A549 (cell line): Measurements from ENCODE around the gene SYCP1. TPM values are rescaled to one million over a fixed set of nuclear protein-coding genes. Genes with fewer than 3 reads are reported as not detected.

Source experiments
- ATAC-seq, 2 experiments: fragments of 200-7000 bp in 1 of 2; fragments of >200 bp in 1 of 2; cut with Nextera tagmentation in 1 of 2; cut with Tn5 transposase in 1 of 2; 3 replicates each; pipeline versions ENCODE4 v1.8.0 to v1.9.1; 2018 to 2020; ENCODE audit warnings: mild to moderate bottlenecking in 1 of 2, moderate library complexity in 1 of 2
- CTCF ChIA-PET: fragments of 300-600 bp; sonication (Branson Sonifier 250); formaldehyde crosslinking; extraction: SDS; loops from one replicate; lab custom pipeline; 2021; ENCODE audit warnings: antibody characterized with exemption, inconsistent platforms; lab: Yijun Ruan, JAX
- POLR2A ChIA-PET: fragments of 350-600 bp; formaldehyde crosslinking; extraction: SDS; loops from one replicate; lab custom pipeline; 2021; ENCODE audit warnings: antibody characterized with exemption, inconsistent platforms; lab: Yijun Ruan, JAX
- DNase-seq, 2 experiments: peaks; one replicate each; pipeline versions ENCODE4 v3.0.0 to v3.0.0-alpha.2; 2011 to 2016; ENCODE audit warnings: low read depth in 1 of 2, low spot score in 1 of 2
- FAIRE-seq: peaks from 2 replicates; lab custom pipeline; 2011; peaks lifted over from hg19 to GRCh38; lab: Jason Lieb, UNC
- H3K27ac ChIP-seq, 2 experiments: fragments of >200 bp; sonication (Bioruptor Twin); formaldehyde crosslinking; 3 replicates each; pipeline ENCODE4 v1.5.1; 2016 to 2017
- H3K4me1 ChIP-seq: fragments of >200 bp; sonication (Bioruptor Twin); formaldehyde crosslinking; 3 replicates; pipeline ENCODE4 v1.6.1; 2016
- H3K4me2 ChIP-seq: fragments of >200 bp; sonication (Bioruptor Twin); formaldehyde crosslinking; 3 replicates; pipeline ENCODE4 v1.6.1; 2016
- H3K4me3 ChIP-seq: fragments of >200 bp; sonication (Bioruptor Twin); formaldehyde crosslinking; 3 replicates; pipeline ENCODE4 v1.5.1; 2016
- H3K9me3 ChIP-seq: fragments of >200 bp; sonication (Bioruptor Twin); formaldehyde crosslinking; 3 replicates; pipeline ENCODE4 v1.6.1; 2016
- ATOH8 ChIP-seq: fragments of 250-450 bp; sonication (Bioruptor Pico); IDR thresholded peaks from 2 replicates; pipeline ENCODE4 v1.5.0; 2020; ENCODE audit warnings: low read depth, mild to moderate bottlenecking, moderate library complexity
- BHLHE40 ChIP-seq: IDR thresholded peaks from 2 replicates; pipeline ENCODE4 v1.6.1; 2012; ENCODE audit warnings: low read depth, low read length, inconsistent platforms
- CBX2 ChIP-seq: fragments of 200-600 bp; sonication (generic); IDR thresholded peaks from 2 replicates; pipeline ENCODE4 v1.6.1; 2016; ENCODE audit warnings: low read depth, mild to moderate bottlenecking, borderline replicate concordance
- CBX8 ChIP-seq: fragments of 200-600 bp; sonication (generic); IDR thresholded peaks from 2 replicates; pipeline ENCODE4 v1.6.1; 2016
- CHD4 ChIP-seq: fragments of 200-600 bp; sonication (generic); IDR thresholded peaks from 2 replicates; pipeline ENCODE4 v1.6.1; 2016; ENCODE audit warnings: antibody characterized with exemption, mild to moderate bottlenecking, borderline replicate concordance
- CTCF ChIP-seq: fragments of >200 bp; sonication (Bioruptor Twin); formaldehyde crosslinking; IDR thresholded peaks from 3 replicates; pipeline ENCODE4 v1.5.1; 2016
- EHMT2 ChIP-seq: fragments of 200-600 bp; sonication (generic); IDR thresholded peaks from 2 replicates; pipeline ENCODE4 v1.6.1; 2016; ENCODE audit warnings: antibody characterized with exemption, low read depth, mild to moderate bottlenecking, moderate library complexity
- FOSB ChIP-seq: fragments of 250-450 bp; sonication (Bioruptor Pico); IDR thresholded peaks from 2 replicates; pipeline ENCODE4 v1.5.0; 2020; ENCODE audit warnings: mild to moderate bottlenecking, moderate library complexity
- GATA3 ChIP-seq: IDR thresholded peaks from 2 replicates; pipeline ENCODE4 v1.6.1; 2012; ENCODE audit warnings: borderline replicate concordance
- HDAC2 ChIP-seq: fragments of 200-600 bp; sonication (generic); IDR thresholded peaks from 2 replicates; pipeline ENCODE4 v1.6.1; 2016
- KDM5A ChIP-seq: fragments of 200-600 bp; sonication (generic); IDR thresholded peaks from 2 replicates; pipeline ENCODE4 v1.6.1; 2016; ENCODE audit warnings: antibody characterized with exemption, mild to moderate bottlenecking
- MAFK ChIP-seq: fragments of 450-650 bp; IDR thresholded peaks from 2 replicates; pipeline ENCODE4 v1.6.1; 2014; ENCODE audit not compliant: partially characterized antibody
- NPAS2 ChIP-seq: fragments of 250-450 bp; sonication (Bioruptor Pico); IDR thresholded peaks from 2 replicates; pipeline ENCODE4 v1.8.0; 2022; ENCODE audit warnings: mild to moderate bottlenecking, moderate library complexity, borderline replicate concordance
- POLR2A ChIP-seq: IDR thresholded peaks from 2 replicates; pipeline ENCODE4 v1.6.1; 2012; ENCODE audit warnings: mild to moderate bottlenecking, low read length
- REST ChIP-seq: fragments of 200-600 bp; sonication (generic); IDR thresholded peaks from 2 replicates; pipeline ENCODE4 v1.6.1; 2016; ENCODE audit warnings: antibody characterized with exemption, mild to moderate bottlenecking, moderate library complexity
- RFX5 ChIP-seq: fragments of 450-650 bp; IDR thresholded peaks from 2 replicates; pipeline ENCODE4 v1.7.1; 2014; ENCODE audit warnings: antibody characterized with exemption, mild to moderate bottlenecking, moderate library complexity
- RNF2 ChIP-seq: fragments of 200-600 bp; sonication (generic); IDR thresholded peaks from 2 replicates; pipeline ENCODE4 v1.6.1; 2016; ENCODE audit warnings: low read depth, mild to moderate bottlenecking, antibody characterized with exemption, moderate library complexity, borderline replicate concordance
- SMC3 ChIP-seq: fragments of >200 bp; sonication (Bioruptor Twin); formaldehyde crosslinking; IDR thresholded peaks from 3 replicates; pipeline ENCODE4 v1.6.1; 2018; ENCODE audit warnings: inconsistent platforms
- ZC3H11A ChIP-seq: fragments of 450-650 bp; IDR thresholded peaks from 2 replicates; pipeline ENCODE4 v1.6.1; 2014; ENCODE audit warnings: antibody characterized with exemption, mild to moderate bottlenecking
- ZFP36 ChIP-seq: fragments of 450-650 bp; IDR thresholded peaks from 2 replicates; pipeline ENCODE4 v1.6.1; 2014; ENCODE audit warnings: borderline replicate concordance; ENCODE audit not compliant: partially characterized antibody
- WGBS: methylation state at CpG from one replicate; pipeline ENCODE4 v1.1.6; 2017; ENCODE audit errors: missing lambda C conversion rate; 5-methylcytosine and 5-hydroxymethylcytosine counted together
- polyA plus RNA-seq, 4 experiments: library from polyadenylated mRNA; depleted of rRNA in 3 of 4; stranded (reverse); fragments of >200 nt; fragmentation: RNase III in 1 of 4; extraction: RNeasy Plus Mini Kit Qiagen cat#74134 plus additional on column Dnase treatment in 1 of 4; gene quantifications; 2 replicates in 3 of 4; 3 replicates in 1 of 4; pipeline ENCODE4 v1.2.3, GENCODE V29; 2011 to 2017
- TF ChIP-seq, protein P1 (sequence below): IDR thresholded peaks from 2 replicates; pipeline ENCODE4 v1.6.1; 2012
- TF ChIP-seq, protein P2 (sequence below): fragments of 150-350 bp; IDR thresholded peaks from 2 replicates; pipeline ENCODE4 v1.6.1; 2014; ENCODE audit warnings: low read depth, mild to moderate bottlenecking, low read length

Gene SYCP1
- polyA plus RNA-seq, 2 of the 4 experiments (the other 2 are of a cell fraction) = not detected

- TF ChIP-seq FOSB (CRISPR knock-in tag) (no peak), NPAS2 (CRISPR knock-in tag) (no peak), RNF2 (no peak), ZFP36 (no peak), EHMT2 (no peak), POLR2A (no peak), MAFK (no peak), GATA3 (no peak), HDAC2 (no peak), CTCF (no peak), CBX8 (no peak), RFX5 (no peak), ATOH8 (CRISPR knock-in tag) (no peak)
- TF ChIP-seq, protein P1, sequence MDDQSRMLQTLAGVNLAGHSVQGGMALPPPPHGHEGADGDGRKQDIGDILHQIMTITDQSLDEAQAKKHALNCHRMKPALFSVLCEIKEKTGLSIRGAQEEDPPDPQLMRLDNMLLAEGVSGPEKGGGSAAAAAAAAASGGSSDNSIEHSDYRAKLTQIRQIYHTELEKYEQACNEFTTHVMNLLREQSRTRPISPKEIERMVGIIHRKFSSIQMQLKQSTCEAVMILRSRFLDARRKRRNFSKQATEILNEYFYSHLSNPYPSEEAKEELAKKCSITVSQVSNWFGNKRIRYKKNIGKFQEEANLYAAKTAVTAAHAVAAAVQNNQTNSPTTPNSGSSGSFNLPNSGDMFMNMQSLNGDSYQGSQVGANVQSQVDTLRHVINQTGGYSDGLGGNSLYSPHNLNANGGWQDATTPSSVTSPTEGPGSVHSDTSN = no peak
- TF ChIP-seq, protein P2, sequence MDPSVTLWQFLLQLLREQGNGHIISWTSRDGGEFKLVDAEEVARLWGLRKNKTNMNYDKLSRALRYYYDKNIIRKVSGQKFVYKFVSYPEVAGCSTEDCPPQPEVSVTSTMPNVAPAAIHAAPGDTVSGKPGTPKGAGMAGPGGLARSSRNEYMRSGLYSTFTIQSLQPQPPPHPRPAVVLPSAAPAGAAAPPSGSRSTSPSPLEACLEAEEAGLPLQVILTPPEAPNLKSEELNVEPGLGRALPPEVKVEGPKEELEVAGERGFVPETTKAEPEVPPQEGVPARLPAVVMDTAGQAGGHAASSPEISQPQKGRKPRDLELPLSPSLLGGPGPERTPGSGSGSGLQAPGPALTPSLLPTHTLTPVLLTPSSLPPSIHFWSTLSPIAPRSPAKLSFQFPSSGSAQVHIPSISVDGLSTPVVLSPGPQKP = no peak
- CTCF ChIA-PET = interaction anchor here (0.9 to 2.9 kb wide), 3 partner anchors 130 to 487 kb away, joined by 4 to 13 read pairs (median 5); no protein-coding TSS in a partner anchor
- Histone ChIP-seq H3K4me1 (no peaks in the 10 kb centered on the region), H3K27ac (no peak overlapping the region), H3K9me3 (no peaks in the 10 kb centered on the region), H3K4me2 (no peak overlapping the region), H3K4me3 (no peak overlapping the region)
- no peak for DNase-seq
- ATAC-seq = no peak
- no peak for FAIRE-seq
- 95% methylated on average over 1 of the region's 1 CpG for WGBS
- POLR2A ChIA-PET = no interaction called here
Measured at GRCh38 chr1:114982251-114982650, 127.6 kb downstream of the SYCP1 start.

DNA sequence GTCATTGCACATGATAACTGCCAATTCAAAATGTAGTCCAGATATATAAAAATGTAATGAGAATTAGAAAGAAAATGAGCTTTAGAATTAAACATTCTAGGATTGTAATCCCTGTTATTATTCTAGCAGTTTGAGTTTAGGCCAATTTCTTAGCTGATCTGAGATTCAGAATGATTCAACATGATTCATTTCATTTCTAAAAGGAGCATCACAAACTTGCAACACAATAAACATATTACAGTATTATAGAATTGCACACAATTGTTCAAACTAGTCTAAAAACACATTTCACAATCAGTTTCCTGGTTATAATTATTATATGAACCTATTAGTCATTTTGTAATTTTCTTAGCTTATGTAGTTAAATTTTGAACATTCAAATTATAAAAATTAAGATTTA lies 131.6 kb downstream of the SYCP1 start:
- Histone ChIP-seq H3K9me3 (peaks cover 16% of the 10 kb centered on the region; the same call in 1 of the 3 replicates), H3K4me2 (no peak overlapping the region), H3K4me1 (no peaks in the 10 kb centered on the region), H3K27ac (no peak overlapping the region), H3K4me3 (no peak overlapping the region)
- DNase-seq = no peak
- CTCF ChIA-PET = no interaction called here
- POLR2A ChIA-PET = no interaction called here
- no peak for FAIRE-seq
- TF ChIP-seq BHLHE40 (no peak), EHMT2 (no peak), ZC3H11A (no peak)
- no peak for ATAC-seq

DNA sequence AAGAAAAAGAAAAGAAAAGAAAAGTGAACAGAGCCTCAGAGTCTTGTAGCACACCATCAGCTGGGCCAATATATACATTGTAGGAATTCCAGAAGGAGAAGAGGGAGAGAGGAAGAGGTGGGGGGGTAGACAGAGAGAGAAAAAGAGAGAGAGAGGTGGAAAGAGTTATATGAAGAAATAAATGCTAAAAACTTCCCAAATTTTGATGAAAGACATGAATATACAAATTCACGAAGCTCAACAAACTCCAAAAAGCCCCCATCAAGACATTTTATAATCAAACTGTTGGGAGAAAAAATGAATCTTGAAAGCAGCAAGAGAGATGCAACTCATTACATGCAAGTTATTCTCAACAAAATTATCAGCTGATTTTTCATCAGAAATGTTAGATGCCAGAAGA lies 133.4 kb downstream of the SYCP1 start:
- 3% methylated on average over 1 of the region's 1 CpG for WGBS
- Histone ChIP-seq H3K4me3 (no peak overlapping the region), H3K4me2 (no peak overlapping the region), H3K27ac (no peak overlapping the region), H3K4me1 (no peaks in the 10 kb centered on the region), H3K9me3 (peaks cover 16% of the 10 kb centered on the region; the same call in 1 of the 3 replicates)
- TF ChIP-seq REST (no peak), KDM5A (no peak), EHMT2 (no peak), BHLHE40 (no peak), HDAC2 (no peak), SMC3 (no peak), CHD4 (no peak), CBX2 (no peak)
- FAIRE-seq = no peak
- DNase-seq = no peak
- no peak for ATAC-seq
- ChIA-PET CTCF (interaction anchor here (1.1 kb wide), 1 partner anchor 11 kb away, joined by 3 read pairs; no protein-coding TSS in a partner anchor), POLR2A (no interaction called here)
